MM.1S (cell line): ENCODE measurements around the gene ZNF613.
"Not testable (repeated sequence)": the region's sequence is repeated elsewhere in the genome, so short reads cannot be mapped to it uniquely, and the experiment has no call there.

Experiments
- DNase-seq: peaks from one replicate; pipeline ENCODE4 v3.0.0-alpha.2; 2015
- H2AFZ ChIP-seq: fragments of 300-600 bp; sonication (generic); 2 replicates; pipeline ENCODE4 v1.6.0; 2016; ENCODE audit warnings: antibody characterized with exemption, low read length
- H3F3A ChIP-seq: fragments of 300-600 bp; sonication (generic); 2 replicates; pipeline ENCODE4 v1.6.1; 2016; ENCODE audit warnings: mild to moderate bottlenecking, antibody characterized with exemption, low read length, moderate library complexity, mixed read lengths; ENCODE audit not compliant: insufficient read depth
- H3K27ac ChIP-seq: fragments of 300-600 bp; sonication (generic); 2 replicates; pipeline ENCODE4 v1.5.1; 2016; ENCODE audit warnings: mild to moderate bottlenecking, low read length
- H3K27me3 ChIP-seq: fragments of 300-600 bp; sonication (generic); replicated peaks from 2 replicates; pipeline ENCODE4 v1.6.0; 2016; ENCODE audit warnings: low read length; ENCODE audit not compliant: insufficient read depth
- H3K36me3 ChIP-seq: fragments of 300-600 bp; sonication (generic); replicated peaks from 2 replicates; pipeline ENCODE4 v1.6.1; 2016; ENCODE audit warnings: mild to moderate bottlenecking, low read length, mixed read lengths; ENCODE audit not compliant: insufficient read depth
- H3K4me1 ChIP-seq: fragments of 300-600 bp; sonication (generic); 2 replicates; pipeline ENCODE4 v1.6.1; 2016; ENCODE audit warnings: low read length, mixed read lengths
- H3K4me2 ChIP-seq: fragments of 300-600 bp; sonication (generic); 2 replicates; pipeline ENCODE4 v1.6.0; 2016; ENCODE audit warnings: low read depth, low read length
- H3K4me3 ChIP-seq: fragments of 300-600 bp; sonication (generic); 2 replicates; pipeline ENCODE4 v1.5.1; 2016; ENCODE audit warnings: low read length, mixed read lengths
- H3K79me2 ChIP-seq: fragments of 300-600 bp; sonication (generic); 2 replicates; pipeline ENCODE4 v1.6.1; 2016; ENCODE audit warnings: mixed run types, low read length, mixed read lengths
- H3K9ac ChIP-seq: fragments of 300-600 bp; sonication (generic); 2 replicates; pipeline ENCODE4 v1.6.1; 2016; ENCODE audit warnings: low read length, mixed read lengths
- H3K9me2 ChIP-seq: fragments of 300-600 bp; sonication (generic); replicated peaks from 2 replicates; pipeline ENCODE4 v1.6.1; 2016; ENCODE audit warnings: mild to moderate bottlenecking, low read length, mixed read lengths; ENCODE audit not compliant: insufficient read depth
- H3K9me3 ChIP-seq: fragments of 300-600 bp; sonication (generic); replicated peaks from 2 replicates; pipeline ENCODE4 v1.6.1; 2016; ENCODE audit warnings: mild to moderate bottlenecking, low read length, mixed read lengths; ENCODE audit not compliant: insufficient read depth
- H4K20me1 ChIP-seq: fragments of 300-600 bp; sonication (generic); 2 replicates; pipeline ENCODE4 v1.6.1; 2016; ENCODE audit warnings: mild to moderate bottlenecking, low read length, moderate library complexity, mixed read lengths; ENCODE audit not compliant: insufficient read depth
- CTCF ChIP-seq: fragments of 300-600 bp; sonication (generic); IDR thresholded peaks from 2 replicates; pipeline ENCODE4 v1.5.1; 2016; ENCODE audit warnings: antibody characterized with exemption, low read length, mixed read lengths
- EZH2 ChIP-seq: fragments of 300-600 bp; sonication (generic); optimal IDR thresholded peaks from 2 replicates; pipeline ENCODE3; 2017; ENCODE audit warnings: low read depth, mild to moderate bottlenecking, antibody characterized with exemption, low read length, mixed read lengths
- EZH2phosphoT487 ChIP-seq: fragments of 300-600 bp; sonication (generic); IDR thresholded peaks from 2 replicates; pipeline ENCODE4 v1.6.1; 2018; ENCODE audit warnings: antibody characterized with exemption, low read length

The ZNF613 gene

DNA sequence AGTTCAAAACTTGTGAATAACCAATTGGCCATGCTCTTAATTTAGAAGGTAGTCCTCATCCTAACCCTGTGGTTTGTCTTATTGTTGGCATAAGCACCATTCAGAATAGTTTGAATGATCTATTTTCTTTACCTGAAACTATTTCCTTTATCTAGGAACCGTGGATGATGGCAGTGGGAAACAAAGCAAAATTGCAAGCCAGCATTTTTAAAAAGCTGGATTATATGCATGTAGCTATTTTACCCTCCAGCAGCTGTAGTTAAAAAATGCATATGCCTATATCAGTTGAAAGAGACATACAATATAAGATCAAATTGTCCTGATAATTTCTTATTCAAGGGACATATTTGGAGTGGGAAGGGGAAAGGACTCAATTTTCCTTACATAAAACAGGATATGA is 19.3 kb downstream of the ZNF613 start:
- Histone ChIP-seq H3K27ac (no peak overlapping the region), H3K4me1 (no peaks in the 10 kb centered on the region), H3K36me3 (no peaks in the 10 kb centered on the region; the same call in 1 of the 2 replicates), H3K4me2 (no peak overlapping the region), H3K9me2 (no peaks in the 10 kb centered on the region), H3K4me3 (no peak overlapping the region), H3K27me3 (no peaks in the 10 kb centered on the region), H3K79me2 (no peaks in the 10 kb centered on the region), H3K9me3 (no peaks in the 10 kb centered on the region), H4K20me1 (no peaks in the 10 kb centered on the region), H3K9ac (no peak overlapping the region), H3F3A (no peaks in the 10 kb centered on the region), H2AFZ (no peak overlapping the region)
- TF ChIP-seq EZH2phosphoT487 (no peak), EZH2 (no peak), CTCF (no peak)
- DNase-seq: no peak

GRCh38 chr19:51948975-51949374 is 21.7 kb downstream of the ZNF613 start:
- no peaks in the 10 kb centered on the region for H4K20me1 ChIP-seq
- no peak overlapping the region for H3K4me3 ChIP-seq
- H2AFZ ChIP-seq: no peak overlapping the region
- H3K9me2 ChIP-seq: no peaks in the 10 kb centered on the region
- no peaks in the 10 kb centered on the region for H3K36me3 ChIP-seq
- H3K9me3 ChIP-seq: no peaks in the 10 kb centered on the region
- H3F3A ChIP-seq: no peaks in the 10 kb centered on the region
- no peaks in the 10 kb centered on the region for H3K79me2 ChIP-seq
- no peak overlapping the region for H3K27ac ChIP-seq
- TF ChIP-seq CTCF (no peak), EZH2phosphoT487 (no peak)
- no peaks in the 10 kb centered on the region for H3K4me1 ChIP-seq
- H3K4me2 ChIP-seq: no peak overlapping the region
- no peak overlapping the region for H3K9ac ChIP-seq
- no peaks in the 10 kb centered on the region for H3K27me3 ChIP-seq
- DNase-seq: no peak

GRCh38 chr19:51957846-51958245 is 30.6 kb downstream of the ZNF613 start:
- H3K27me3 ChIP-seq, H3K79me2 ChIP-seq, H3K27ac ChIP-seq, H3K4me1 ChIP-seq, H3K36me3 ChIP-seq, DNase-seq, H2AFZ ChIP-seq, H3K9me2 ChIP-seq, H3K9me3 ChIP-seq, H4K20me1 ChIP-seq, H3K4me3 ChIP-seq, H3K9ac ChIP-seq, H3K4me2 ChIP-seq, H3F3A ChIP-seq: not testable (repeated sequence)

GRCh38 chr19:51959791-51960190 is 32.5 kb downstream of the ZNF613 start:
- H3K4me2 ChIP-seq: no peak overlapping the region
- no peak overlapping the region for H3K27ac ChIP-seq
- H3K27me3 ChIP-seq: no peaks in the 10 kb centered on the region
- no peaks in the 10 kb centered on the region for H3K9me2 ChIP-seq
- TF ChIP-seq EZH2 (no peak), CTCF (no peak), EZH2phosphoT487 (no peak)
- no peaks in the 10 kb centered on the region for H3K9me3 ChIP-seq
- no peaks in the 10 kb centered on the region for H4K20me1 ChIP-seq
- H3F3A ChIP-seq: no peaks in the 10 kb centered on the region
- no peaks in the 10 kb centered on the region for H3K4me1 ChIP-seq
- no peak overlapping the region for H3K4me3 ChIP-seq
- no peak overlapping the region for H2AFZ ChIP-seq
- no peaks in the 10 kb centered on the region for H3K79me2 ChIP-seq
- no peak overlapping the region for H3K9ac ChIP-seq
- no peaks in the 10 kb centered on the region for H3K36me3 ChIP-seq
- DNase-seq: no peak

DNA sequence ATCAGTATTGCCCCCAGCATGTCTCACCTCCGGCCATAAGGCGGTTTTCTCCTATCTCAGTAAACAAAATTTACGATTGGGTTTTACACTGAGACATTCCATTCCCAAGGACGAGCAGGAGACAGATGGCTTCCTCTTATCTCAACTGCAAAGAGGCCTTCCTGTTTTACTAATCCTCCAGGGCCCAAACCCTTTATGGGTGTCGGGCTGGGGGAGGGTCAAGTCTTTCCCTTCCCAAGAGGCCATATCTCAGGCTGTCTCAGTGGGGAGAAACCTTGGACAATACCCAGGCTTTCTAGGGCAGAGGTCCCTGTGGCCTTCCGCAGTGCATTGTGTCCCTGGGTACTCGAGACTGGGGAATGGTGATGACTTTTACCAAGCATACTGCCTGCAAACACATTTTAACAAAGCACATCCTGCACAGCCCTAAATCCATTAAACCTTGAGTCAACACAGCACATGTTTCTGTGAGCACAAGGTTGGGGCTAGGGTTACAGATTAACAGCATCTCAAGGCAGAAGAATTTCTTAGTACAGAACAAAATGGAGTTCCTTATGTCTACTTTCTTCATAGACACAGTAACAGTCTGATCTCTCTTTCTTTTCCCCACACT is 33.5 kb downstream of the ZNF613 start:
- not testable (repeated sequence) for H3K27me3 ChIP-seq, H3K4me3 ChIP-seq, H3K27ac ChIP-seq, H4K20me1 ChIP-seq, H3K4me2 ChIP-seq, DNase-seq, H3K9ac ChIP-seq, H3K79me2 ChIP-seq, H3K36me3 ChIP-seq, H3K9me3 ChIP-seq, H3K9me2 ChIP-seq, H3F3A ChIP-seq, H3K4me1 ChIP-seq, H2AFZ ChIP-seq
